Eye (tissue), 1 donor: ENCODE data around the gene FKBP10.

Experiments used
- DNase-seq: peaks from one replicate; pipeline ENCODE4 v3.0.0-alpha.2; 2015

Gene FKBP10

GRCh38 chr17:41784207-41784744 lies 28.5 kb upstream of the FKBP10 start:
- DNase-seq, result no peak

DNA sequence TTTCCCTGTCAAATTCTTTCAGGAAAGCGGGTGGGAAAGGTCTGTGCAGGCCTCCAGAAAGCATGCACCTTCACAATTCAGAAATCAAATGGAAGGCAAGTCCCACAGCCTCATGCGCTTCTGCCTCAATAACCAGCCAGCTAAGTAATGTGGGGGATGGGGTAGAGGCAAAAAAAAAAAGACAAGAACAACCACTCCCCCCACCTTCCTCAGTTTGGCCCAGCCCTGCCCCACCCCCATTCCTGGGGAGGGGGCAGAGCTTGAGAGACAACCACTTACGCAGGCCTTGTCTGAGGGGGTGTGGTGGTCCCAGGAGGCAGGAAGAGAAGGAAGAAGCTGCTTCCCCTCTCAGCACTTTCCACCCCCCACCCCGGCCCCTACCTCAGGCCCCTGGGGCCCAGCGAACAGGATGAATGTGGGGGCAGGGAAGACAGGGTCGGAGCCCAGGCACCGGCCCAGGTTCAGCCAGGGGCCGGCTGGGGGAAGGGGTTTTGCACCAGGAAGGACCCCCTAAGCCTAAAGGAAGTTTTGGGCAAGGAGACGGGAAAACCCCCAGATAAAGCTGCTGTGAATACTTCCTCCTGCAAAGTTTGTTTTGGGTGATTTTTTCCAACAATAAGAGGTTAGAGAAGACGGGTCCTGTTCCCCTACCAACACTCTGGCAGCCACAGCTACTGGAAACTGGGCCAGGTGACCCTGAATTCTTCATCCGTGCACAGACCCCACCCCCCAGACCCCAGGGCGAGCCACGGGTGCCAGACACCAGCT lies 27.5 kb upstream of the FKBP10 start:
- DNase-seq, result peak; percentile 92

- DNase-seq, result no peak
Measured at GRCh38 chr17:41785859-41786226, 27.0 kb upstream of the FKBP10 start.

- DNase-seq, result peak; percentile 99
Measured at GRCh38 chr17:41786227-41787020, 26.4 kb upstream of the FKBP10 start, which contains the start of gene JUP. Gene JUP (minus strand): TSS chr17:41786711. CDS start chr17:41771854, 14,857 bp downstream.

GRCh38 chr17:41787021-41787418 lies 25.8 kb upstream of the FKBP10 start:
- DNase-seq, result no peak

DNA sequence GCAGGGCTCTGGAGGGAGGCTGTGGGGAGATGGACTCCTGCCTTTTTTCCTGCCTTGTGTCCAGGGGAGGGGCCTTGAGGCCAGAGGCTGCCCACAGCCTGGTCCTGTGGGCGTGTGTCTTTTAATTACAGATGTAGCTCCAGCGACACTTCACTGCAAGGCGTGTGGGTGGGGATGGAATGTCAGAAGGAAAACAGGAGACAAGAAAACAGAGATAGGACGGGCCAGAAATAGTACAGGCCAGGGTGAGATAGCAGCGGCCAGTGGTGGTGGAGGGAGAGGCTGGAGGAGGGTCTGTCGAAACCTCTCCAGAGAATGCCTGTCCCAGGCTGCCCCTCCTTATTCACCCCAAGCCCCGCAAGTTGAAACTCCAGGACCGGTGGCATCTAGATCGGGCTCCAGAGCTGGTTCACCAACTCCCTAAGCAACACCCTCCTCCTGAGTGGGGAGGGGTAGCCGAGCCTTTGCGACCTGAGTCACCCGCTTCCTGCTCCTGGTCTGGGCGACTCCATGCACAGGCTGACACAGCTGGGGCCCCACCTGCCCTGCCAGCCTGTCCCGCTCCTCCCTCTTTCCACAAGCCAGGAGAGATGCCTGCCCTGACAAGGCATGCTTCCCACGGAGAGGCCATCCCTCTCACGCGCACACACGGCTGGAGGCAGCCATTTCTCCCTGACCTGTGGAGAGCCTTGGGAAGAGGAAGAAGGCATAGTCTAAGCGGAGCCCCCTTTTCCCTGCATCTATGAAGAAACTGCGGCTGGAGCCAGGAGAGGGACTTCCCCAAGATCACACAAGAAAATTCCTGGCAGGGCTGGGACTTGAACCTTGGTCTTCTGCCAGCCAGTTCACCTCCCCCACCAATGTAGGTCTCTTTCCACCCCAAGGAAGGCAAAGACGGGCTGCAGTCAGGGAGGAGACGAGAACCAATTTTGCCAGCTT lies 19.7 kb upstream of the FKBP10 start:
- DNase-seq, result no peak

DNA sequence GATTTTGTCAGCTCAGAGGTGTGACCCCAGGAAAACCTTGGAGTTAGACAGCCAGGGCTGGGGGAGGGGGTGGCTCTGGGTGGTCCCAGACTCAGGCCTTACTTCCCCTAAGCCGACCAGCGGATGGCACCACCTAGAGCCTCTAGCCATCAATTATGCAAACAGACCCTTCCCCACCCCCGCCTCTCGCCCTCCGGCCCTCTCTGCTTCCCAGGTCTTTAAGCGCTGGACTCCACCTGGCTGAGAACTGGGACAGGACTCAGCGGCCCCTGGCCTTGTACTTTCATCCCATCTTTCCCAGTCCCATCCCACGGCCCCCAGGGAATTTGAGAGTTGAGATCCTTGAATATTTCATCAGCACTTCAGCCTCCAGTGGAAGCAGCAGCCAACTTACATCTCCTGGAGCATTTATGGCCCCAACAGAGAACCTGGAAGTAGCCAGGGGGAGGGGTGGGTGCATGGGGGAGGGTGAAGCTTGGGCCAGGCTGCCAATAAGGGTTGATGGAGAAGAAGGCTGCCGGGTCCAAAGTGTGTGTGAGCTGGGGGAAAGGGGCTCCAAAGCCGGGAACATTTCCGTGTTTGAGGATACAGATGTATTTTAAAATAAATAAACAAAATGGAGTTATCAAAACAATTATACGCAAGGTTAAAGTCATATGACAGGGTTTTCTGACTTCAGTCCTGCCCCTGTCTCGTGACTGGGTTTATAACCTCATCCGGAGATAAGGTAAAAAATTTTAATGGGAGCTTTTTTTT lies 18.8 kb upstream of the FKBP10 start:
- peak; percentile 69 for DNase-seq

GRCh38 chr17:41794540-41794975 lies 18.2 kb upstream of the FKBP10 start:
- no peak for DNase-seq

GRCh38 chr17:41796121-41796895 lies 16.5 kb upstream of the FKBP10 start:
- DNase-seq, result no peak

GRCh38 chr17:41797377-41797776 lies 15.4 kb upstream of the FKBP10 start:
- DNase-seq, result no peak

- DNase-seq, result no peak
Measured at GRCh38 chr17:41799366-41799765, 13.4 kb upstream of the FKBP10 start.

DNA sequence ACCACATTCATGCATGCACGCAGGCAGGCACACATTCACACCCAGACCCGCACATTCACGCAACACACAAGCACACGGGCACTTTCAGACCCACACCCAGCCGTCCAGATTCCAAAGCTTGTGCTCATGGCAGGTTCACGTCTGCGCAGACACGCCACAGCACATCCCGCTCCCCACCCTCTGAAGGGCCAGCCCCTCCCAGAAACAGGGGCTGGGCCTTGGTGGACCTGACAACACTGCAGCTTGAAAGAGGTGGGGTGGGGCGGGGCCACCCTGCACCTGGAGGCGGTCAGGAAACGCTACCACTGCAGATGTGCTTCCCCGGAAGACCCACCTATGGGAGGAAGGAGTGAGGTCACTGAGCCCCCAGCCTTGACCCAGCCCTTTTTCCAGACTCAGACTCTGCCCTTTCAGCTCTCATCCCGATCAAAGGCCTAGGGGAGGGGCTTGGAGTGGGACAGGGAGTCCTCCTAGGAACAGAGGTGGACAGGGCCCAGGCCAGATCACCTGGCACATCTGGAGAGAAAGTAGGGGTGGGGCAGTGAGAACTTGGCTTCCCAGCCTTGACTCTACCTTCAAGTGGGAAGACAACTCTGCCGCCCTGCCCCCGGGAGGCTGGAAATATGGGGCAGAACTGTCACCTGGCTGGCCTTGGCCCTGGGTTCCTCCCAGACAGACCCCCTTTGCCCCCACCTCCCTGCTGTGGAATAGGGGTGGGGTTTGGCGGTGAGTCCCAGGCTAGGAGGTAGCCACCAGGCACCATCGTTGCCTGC lies 12.0 kb upstream of the FKBP10 start:
- peak; percentile 67 for DNase-seq

GRCh38 chr17:41801374-41802271 lies 11.2 kb upstream of the FKBP10 start:
- DNase-seq, result peak; percentile 95

GRCh38 chr17:41803049-41804020 lies 9.5 kb upstream of the FKBP10 start:
- DNase-seq, result no peak

DNA sequence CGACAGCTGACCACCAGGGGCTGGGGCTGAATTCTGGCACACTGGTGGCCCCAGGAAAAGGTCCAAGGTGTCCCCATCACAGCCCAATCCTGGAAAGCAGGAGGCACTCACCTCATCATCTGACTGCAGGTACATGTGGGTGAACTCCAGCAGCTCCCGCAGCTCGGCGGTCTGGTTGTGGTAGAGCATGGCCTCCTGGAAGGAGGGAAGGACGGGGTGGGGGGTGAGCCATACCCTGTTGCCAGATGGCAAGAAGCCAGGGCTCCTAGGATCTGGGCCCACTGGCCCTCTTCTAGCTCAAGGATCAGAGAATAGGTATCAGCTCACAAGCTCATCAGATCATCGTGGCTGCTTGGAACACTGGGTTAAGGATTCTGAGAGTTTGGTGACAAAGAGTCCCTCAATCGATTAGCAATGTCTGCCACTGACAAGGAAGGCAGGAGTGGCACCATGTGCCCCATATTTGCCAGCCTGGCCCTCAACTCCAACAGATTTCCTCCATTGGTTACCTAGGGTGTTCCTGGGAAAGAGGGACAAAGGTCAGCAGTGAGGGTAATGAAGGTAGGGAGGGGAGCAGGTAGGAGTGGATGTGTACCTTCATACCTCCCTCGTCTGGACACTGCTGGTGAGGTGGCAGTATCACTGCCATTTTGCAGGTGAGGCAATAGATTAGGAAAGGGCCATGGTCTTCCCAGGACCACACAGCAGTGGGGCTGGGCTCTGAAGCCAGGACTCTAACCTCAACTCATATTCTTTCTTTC lies 5.9 kb upstream of the FKBP10 start:
- DNase-seq, result no peak

DNA sequence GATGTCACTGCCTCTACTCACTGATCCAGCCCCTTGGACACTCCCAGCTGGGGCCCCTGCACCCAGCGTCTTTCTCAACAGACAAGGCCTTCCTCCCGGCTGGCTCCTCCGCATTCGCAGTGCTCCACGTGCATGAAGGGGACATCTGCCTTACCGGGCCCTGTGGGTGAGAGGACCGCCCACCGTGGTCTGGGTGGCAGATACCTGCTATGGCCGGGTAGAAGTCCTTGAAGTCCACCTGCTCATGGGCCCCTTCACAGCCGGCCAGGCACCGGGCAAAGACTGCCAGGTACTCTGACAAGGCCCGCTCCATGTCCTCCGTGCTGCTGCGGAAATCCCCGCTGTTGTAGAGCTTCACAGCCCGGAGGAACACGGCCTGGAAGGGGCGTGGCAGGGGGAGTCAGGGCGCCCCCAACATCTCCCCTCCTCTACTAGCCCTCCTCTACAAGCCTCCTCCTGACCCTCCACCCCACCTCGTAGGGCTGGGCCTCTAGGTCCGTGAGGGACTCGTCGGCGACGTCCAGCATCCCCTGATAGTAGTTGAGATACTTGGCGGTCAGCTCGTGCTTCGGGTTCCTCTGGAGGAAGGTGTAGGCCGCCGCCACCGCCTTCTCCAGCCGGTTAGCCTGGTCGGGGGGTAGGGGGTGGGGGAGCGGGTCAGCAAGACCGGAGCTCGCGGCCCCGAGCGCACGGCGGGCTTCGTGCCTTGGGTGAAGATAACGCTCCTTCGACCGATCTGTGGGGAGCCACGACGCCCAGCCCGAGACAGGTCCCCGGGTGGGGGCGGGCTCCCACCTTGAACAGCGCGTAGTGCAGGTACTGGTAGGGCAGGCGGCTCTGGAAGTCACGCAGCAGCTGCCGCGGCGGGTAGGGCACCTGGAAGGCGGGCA lies 1.9 kb upstream of the FKBP10 start:
- DNase-seq, result no peak
